NCI-H2227 (cell line): ENCODE results near the gene EPHA4.

Experiments
- DNase-seq: peaks from one replicate; lab custom pipeline; 2025; ENCODE audit not compliant: unreplicated experiment; lab: John Stamatoyannopoulos, UW

Gene EPHA4

DNA sequence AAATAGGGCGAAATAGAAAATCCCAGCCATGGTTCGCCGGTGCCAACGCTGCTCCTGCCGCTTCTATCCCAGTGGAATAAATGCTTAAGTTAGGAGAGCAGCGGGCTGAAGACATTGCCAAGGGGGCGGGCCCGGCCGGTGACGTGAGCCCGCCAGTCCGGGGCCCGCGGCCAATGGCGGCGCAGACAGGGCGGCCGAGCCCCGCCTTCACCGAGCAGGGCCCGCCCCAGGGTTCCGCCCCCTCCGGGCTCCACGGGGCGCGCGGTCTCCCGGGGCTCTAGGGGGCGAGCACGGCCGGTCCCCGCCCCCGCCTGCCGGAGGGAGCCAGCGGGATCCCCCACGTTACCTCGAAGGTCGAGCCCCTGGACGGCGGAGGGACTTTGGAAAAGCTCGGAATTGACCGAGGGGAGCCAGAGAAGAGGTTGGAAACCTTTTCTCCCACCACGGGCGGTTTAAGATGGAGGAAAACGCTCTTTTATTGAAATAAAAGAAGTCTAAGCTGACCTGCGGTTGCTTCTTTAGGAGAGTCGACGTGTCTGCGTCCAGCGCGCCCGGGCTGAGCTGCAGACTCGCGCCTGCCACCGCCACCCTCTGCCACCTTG lies at the start of gene EPHA4:
TSS of gene EPHA4 (minus strand) at position 86 of the 602 bp plus-strand sequence. CDS start at position 30, 56 bp downstream.
- peak; percentile 95 for DNase-seq

DNA sequence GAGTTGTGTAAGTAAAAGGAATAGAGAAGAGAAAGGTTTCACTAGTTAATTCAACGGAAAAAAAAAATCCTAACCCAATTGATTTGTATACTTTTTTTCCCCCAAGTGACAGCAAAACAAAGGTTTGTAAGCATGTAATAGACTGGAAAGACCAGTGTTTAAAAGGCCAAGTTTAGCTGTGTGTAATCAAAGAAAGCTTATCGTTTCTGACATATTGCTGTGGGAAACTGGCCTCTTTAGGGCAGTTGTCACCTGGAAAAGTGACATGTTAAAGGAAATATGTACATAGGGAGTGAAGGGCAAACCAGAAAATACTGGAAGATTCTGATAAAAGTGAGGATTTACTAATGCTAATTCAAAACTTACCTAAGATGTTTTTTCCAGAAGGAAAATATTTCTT lies 45.9 kb upstream of the EPHA4 start:
- DNase-seq = no peak

DNA sequence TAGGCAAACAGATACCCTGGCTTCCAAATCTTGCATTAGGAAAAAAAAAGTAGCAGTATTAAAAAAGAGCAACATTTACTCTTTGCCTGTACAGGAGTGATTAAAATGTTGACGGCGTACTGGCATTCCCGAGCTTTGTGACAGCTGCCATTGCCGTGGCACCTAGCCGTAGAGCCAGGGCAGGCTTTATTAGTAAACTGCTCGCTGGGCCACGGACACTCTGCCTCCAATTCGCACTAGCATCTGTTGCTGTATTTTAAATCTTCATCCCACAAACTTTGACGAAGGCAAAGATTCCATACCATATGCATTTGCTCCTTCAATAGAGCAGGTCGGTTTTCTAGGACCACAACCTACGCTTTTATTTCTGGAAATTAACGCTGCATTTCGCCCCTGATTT lies 44.5 kb upstream of the EPHA4 start:
- DNase-seq = no peak

DNA sequence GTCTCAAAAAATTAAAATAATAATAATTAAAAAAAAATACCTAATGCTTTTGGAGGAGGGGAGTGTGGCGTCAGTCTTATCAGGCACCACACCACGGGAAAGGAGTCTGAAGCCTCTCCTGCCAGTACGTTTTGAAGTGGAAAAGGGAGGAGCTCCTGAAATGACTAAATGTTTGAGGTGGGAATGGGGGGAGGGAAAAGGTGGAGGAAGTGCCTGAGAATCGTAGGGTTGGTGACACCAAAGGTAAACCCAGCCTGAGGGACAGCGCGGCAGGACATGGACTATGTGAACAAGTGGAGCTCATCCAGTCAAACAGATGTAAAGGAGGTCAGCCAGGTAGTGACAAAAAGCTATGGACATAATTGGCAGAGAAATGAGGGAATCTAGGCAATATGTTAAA lies 42.2 kb upstream of the EPHA4 start:
- no peak for DNase-seq

DNA sequence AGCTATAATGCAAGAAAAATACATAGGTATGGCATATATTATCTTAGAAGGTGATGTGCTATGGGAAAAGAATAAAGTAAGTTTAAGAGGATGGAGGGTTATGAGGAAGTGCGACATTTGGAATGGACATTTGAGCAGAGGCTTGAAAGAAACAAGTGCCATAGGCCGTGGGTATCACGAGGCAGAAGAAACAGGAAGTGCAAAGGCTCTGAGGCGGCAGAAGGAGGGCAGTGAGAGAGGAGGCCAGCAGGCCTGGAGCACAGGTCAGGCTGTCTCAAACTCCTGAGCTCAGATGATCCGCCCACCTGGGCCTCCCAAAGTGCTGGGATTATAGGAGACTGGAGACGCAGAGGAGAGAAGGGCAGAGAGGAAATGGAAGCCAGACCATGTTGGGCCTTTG lies 40.7 kb upstream of the EPHA4 start:
- no peak for DNase-seq

DNA sequence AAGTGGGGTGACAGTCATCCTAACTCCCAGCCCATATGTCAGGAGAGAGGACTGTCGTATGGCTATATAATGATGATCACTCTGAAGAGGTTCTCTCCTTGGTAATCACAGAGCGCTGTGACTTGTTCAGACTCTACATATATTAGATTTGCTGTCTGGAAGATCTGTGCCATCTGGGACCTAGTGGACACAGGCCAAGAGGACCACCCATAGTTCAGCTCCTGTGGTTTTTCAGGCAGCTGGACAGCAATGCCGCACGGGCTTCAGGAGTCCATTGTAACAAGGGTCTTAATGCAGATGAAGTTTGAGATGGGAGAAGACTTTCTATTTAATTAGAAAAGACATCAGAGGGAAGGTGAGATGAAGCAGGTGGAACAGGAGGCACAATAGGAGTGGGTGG lies 40.1 kb upstream of the EPHA4 start:
- peak; percentile 70 for DNase-seq

DNA sequence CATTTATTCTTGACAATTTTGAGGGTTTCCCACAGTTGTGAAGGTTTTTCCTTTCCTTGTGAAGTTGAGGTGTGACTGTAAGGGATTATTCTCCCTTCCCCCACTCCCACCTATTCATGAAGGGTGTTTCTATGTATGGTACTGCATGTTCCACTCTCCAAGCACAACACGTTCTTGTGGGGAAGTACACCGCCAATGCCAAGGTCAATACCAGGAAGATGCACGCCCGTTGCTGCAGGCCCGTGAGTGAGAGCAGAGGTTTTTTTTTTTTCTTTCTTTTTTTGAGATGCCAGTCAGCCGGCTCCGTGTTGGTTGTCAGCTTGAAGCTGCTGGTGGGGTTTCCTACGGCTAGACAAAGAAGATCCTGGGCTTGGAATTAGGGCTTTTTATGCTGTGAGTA lies 38.6 kb upstream of the EPHA4 start:
- no peak for DNase-seq

DNA sequence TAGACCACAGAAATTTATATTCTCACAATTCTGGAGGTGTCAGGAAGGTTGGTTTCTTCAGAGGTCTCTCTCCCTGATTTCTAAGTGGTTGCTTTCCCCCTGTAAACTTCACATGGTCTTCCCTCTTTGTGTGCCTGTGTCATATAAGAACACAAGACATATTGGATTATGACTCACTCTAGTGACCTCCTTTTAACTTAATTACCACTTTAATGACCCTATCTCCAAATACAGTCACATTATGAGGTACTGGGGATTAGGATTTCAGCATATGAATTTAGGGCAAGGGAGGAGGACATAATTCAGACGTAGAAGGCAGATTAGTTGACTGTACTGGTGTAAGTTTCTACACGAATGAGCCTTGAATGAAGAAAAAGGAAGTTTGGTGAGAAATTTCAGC lies 38.2 kb upstream of the EPHA4 start:
- no peak for DNase-seq

DNA sequence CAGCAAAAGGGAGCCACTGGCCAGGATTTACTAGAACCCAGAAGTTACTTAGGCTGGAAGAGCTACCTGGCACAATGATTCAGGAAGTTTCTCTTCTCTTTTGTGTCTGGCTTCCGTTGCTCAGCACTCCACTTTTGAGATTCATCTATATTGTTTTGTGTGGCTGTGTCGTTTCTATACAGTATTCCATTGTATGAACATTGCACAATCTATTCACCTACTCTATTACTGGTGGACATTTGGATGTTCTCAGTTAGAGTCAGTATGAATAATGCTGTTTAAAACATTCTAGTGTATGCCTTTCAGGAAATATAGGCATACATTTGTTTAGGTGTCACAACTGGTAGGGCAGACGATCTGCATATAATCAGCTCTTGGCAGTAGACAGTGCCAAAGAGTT lies 36.3 kb upstream of the EPHA4 start:
- DNase-seq = no peak

DNA sequence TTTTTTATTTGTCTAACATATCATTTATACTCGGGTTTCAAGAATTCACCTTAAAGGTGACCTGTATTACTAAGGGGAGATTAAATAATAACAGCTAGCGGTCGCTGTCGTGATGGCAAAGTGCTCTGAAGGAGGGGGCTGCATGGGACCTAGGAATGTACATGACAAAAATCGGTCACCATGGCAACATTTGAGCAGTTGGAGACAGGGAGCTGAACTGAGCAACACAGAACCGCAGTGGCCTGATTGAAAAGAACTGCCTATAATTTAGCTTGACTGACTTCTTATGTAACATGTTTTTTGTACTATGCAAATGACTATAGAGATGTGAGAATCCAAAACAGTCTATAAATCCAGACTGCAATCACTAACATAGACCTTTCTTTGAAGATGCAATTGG lies 34.3 kb upstream of the EPHA4 start:
- peak; percentile 78 for DNase-seq

DNA sequence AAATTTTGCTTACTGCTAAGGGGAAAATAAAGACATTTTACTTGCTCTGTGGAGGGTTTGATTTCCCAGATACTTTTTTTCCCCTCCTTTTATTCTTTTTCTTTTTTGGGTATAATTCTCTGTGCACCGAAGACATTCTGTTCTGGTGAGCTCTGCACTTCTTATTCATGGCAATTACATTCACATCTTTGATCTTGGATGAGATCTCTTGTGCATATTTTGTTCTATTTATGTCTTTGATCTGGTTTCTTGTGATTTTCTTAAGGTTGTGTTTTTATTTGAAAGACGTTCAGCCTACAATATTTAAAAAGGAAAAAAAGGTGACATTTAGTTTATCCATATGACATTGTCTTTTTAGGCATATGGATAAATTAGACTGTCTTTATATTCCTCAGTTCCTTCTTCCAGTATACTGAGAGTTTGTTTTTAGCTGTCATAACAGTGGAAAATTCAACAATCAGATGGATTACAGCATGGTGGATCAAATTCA lies 33.7 kb upstream of the EPHA4 start:
- no peak for DNase-seq

DNA sequence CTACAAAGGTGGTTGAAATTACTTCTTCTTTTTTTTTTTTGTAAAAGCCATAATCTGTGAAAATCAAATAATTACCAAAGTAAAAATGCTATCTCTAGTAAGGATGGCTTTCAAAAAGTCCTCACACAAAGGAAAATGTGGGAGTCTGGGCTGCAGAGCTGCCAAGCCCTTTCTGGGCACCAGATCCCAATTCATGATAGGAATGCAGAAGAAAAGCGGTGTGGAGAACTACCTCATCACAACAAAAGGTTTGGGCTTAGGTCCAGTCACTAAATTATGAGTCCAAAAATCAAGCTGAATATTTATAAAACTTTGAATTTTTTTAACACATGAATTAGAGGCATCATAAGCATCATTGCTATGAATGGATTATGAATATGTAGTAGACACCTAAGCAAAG lies 30.8 kb upstream of the EPHA4 start:
- no peak for DNase-seq

DNA sequence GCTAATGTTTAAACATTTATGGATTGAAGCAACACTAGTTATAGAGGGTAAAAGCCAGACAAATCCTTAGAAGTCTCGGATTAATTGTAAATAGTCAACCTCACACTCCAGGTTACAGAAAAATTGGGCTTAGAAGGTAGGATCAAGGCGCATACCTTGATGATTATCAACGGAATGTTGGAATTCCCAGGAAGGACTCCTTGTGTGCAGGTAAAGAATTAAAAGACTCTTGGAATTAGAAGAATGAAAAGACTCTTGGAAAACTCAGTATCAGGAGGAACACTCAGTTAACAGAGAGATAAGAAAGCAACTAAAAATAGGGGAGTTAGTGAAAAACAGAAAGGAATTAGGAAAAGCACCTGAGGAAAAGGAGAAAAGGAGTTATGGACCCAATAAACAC lies 29.3 kb upstream of the EPHA4 start:
- no peak for DNase-seq

DNA sequence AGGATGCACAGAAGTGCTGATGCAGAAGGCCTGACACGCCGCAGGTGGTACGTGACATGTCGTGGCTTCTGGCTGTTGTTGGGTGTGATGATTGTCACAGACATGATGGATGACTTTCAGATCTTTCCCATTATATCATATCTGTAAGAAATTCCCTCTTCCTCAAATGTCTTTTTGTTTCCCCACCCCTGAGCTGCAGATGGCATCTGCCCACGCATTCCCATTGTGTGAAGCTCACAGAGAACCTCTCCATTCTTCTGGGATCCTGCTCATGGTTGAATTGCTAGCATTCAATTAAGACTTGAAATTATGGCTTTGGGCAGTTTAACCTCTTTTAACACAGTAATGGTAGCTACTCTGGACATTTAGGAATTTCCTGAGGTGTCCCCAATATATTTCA lies 28.3 kb upstream of the EPHA4 start:
- no peak for DNase-seq

DNA sequence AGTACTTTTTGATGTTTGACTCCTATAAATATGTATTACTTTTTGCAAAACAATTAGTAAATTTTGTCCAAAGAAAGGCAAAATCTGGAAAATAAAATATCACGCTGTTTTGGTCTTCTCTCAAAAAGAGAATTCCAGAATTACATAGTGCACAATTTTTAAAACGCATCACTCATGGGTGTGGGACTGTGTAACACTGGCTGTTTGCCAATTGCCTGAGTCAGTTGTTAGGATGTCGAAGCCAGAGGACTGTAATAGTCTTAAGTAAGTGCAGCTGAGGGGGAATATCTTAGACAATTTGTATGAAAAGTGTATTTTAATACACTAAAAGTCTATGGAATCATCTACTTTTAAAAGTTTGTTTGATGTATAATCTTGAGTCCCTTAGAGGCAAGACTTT lies 24.1 kb upstream of the EPHA4 start:
- DNase-seq = no peak

DNA sequence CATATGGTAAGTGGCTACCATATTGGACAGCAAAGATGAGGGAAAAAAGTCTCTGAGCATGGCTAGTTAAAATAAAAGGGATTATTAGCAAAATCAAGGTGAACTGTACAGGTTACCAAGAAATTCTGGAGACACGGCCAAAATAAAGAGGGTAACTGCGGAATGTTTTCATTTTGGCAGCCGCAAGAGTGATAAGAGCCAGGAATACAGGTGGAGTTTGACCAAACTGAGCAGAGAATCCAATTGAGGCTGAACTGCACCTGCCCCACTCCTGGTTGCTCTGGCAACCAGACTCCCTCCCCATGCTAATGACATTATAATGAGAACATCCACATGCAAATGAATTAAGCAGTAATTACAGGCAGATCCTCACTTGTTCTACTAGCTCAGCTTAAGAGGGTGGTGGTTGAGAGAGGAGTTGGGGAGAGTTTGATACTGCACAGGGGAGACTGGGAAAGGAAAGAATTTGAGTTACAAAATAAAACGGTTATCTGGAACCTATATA lies 18.8 kb upstream of the EPHA4 start:
- DNase-seq = no peak

DNA sequence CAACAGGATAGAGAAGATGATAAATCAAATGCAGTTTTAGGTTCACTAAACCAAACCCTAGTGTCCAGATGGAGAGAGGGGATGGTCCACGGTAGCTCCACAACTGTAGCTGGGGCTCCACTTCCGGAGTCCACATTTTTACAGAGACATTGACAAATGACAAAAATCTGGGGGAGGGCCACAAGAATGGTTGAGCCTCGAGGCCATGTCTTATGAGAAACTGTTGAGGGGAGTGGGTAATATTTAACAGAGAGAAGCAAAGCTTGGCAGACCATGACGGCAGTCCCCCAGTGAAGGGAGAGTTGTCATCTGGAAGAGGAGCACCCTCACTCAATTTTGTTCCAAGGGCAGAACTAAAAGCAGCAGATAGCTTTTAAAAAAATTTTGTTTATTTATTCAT lies 17.6 kb upstream of the EPHA4 start:
- no peak for DNase-seq

DNA sequence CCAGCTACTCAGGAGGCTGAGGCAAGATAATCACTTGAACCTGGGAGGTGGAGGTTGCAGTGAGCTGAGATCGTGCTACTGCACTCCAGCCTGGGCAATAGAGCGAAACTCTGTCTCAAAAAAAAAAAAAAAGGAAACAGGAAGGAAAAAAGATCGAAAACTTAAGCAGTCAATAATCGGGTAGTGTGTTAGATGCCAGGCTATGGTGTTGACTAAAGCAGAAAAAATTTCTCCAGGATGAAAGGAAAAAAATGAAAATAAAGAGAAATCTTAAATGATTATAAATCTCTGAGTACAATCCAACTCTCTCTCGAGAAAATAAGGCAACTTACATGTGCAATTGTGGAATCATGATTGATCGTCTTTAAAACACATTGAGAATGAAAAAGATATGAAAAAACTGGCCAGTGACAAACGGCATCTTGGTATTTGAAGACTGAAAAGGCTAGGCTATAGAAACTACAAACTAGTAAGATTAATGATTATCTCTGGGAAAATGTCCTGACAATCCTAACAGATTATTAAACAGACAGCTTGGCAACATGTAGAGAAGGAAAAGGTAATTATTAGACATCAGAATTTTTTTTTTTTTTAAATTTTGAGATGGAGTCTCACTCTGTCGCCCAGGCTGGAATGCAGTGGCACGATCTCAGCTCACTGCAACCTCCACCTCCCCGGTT lies 16.3 kb upstream of the EPHA4 start:
- DNase-seq = no peak

DNA sequence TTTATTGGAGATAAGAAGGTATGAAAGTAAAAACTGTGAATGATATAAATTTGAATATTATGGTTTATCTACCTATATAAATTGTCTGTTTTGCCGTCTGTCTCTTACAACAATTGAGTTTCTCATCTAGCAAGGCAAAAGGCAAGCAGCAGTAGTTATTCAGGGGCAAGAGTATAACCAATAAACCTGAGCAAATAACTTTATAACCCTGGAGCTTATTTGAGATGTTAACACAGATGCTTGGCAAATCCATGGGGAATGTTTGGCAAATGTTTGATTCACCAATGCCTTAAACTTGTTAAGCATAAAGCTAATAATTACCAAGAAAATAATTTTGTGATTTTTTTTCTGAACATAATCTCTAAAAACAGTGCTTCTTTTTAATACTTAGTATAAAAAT lies 9.9 kb upstream of the EPHA4 start:
- no peak for DNase-seq

DNA sequence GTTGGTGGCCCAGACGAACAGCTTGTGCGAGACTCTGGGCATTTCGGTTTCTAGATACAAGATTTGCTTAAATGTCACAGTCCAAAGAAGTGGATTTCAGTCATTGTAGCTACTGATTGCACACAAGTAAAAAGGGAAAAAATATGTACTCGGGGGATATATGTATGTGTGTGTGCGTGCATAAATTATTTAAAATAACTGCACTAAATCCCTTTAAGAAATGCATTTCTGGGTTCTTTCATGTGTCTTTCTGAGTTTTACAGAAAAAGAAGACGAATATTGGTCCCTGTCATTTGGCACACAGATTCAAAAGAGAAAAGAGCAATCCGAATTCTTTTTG lies 2.1 kb upstream of the EPHA4 start:
- no peak for DNase-seq

DNA sequence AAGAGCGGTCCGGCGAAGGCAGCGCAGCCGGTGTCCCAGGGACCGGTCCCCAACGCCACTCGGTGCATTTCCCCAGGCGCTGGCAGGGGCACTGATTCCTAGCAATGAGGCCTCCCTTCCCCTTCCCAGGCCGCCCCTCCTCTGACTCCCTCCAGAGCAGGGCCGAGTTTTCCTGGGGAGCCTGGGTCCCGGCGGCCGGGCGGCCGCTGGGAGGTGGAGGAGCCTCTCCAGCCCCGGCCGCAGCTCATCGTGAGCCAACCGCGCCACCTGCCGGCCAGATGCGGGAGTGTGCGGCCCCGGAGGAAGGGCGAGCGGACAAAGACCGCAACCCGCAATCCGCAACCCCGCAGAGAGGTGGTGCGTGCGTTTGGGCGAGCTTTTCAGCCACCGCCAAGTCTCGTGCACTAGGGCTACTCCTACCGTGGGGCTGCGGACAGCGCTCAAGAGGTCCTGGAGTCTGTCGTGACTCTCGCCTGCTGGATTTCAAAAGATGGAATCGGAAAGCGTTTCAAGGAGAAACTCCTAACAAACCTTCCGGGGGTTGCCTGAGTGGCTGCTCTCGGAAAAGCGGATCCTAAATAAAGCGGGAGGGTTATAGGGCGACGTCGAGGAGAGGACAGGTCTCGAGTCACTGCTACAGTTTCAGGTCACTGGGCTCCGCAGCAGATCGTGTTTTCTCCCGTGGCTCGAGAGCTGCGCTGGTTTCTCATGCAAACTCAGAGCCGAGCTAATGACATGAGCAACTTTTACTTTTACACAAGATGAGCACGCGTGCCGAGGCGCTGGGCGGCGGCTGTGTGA lies 1.5 kb upstream of the EPHA4 start:
- peak; percentile 94 for DNase-seq

DNA sequence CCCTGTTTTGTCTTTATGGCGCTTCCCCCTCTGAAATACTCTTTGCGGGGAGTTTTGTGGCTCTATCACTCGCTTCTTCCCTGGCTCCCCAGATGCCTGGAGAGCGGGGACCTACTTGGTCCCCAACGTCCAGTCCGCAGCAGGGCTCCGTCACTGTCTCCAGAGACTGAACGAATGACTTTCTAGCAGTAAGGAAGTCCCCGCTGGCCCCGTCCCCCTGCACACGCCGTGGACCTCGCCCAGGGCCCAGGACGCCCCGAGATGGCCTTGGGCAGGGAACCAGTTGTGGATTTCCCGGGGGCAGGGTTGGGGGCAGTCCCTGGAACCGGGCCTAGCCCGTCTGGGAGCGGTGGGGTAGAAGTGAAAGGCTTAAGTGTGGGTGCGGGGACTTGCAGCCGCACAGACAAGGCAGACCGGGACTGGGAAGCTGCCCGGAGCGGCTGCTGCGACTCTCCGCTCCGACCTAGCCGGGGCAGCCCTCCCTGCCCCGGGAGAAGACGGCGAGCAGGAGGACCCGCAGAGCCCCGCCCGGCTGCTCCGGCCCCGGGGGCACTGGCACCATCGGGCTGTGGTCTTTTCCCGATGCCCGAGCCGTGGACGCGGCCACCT lies 821 bp upstream of the EPHA4 start:
- DNase-seq = peak; percentile 66
